ENCODE results near the gene NXPH2.
"Not testable (repeated sequence)": the region's sequence is repeated elsewhere in the genome, so short reads cannot be mapped to it uniquely, and the experiment has no call there.

Gene NXPH2

GRCh38 chr2:138752197-138752956, 27.8 kb downstream of the NXPH2 start:
- no peak for DNase-seq (ENCODE audit: low read depth)

- DNase-seq (ENCODE audit: low read depth): no peak
Observed at GRCh38 chr2:138744713-138745112, 35.5 kb downstream of the NXPH2 start.

GRCh38 chr2:138742441-138743057, 37.6 kb downstream of the NXPH2 start:
- no peak for DNase-seq (ENCODE audit: low read depth)

GRCh38 chr2:138741851-138742250, 38.3 kb downstream of the NXPH2 start:
- no peak for DNase-seq (ENCODE audit: low read depth)

GRCh38 chr2:138737009-138737554, 43.1 kb downstream of the NXPH2 start:
- DNase-seq (ENCODE audit: low read depth): not testable (repeated sequence)

GRCh38 chr2:138732651-138733050, 47.5 kb downstream of the NXPH2 start:
- DNase-seq (ENCODE audit: low read depth): no peak

GRCh38 chr2:138730497-138731030, 49.6 kb downstream of the NXPH2 start:
- DNase-seq (ENCODE audit: low read depth): no peak

- no peak for DNase-seq (ENCODE audit: low read depth)
Observed at GRCh38 chr2:138727956-138728355, 52.2 kb downstream of the NXPH2 start.

- DNase-seq (ENCODE audit: low read depth): no peak
Observed at GRCh38 chr2:138726681-138727080, 53.5 kb downstream of the NXPH2 start.

GRCh38 chr2:138724729-138725459, 55.3 kb downstream of the NXPH2 start:
- DNase-seq (ENCODE audit: low read depth): no peak

GRCh38 chr2:138724327-138724726, 55.9 kb downstream of the NXPH2 start:
- DNase-seq (ENCODE audit: low read depth): no peak

GRCh38 chr2:138723196-138723987, 56.8 kb downstream of the NXPH2 start:
- DNase-seq (ENCODE audit: low read depth): no peak

GRCh38 chr2:138722316-138722715, 57.9 kb downstream of the NXPH2 start:
- no peak for DNase-seq (ENCODE audit: low read depth)

GRCh38 chr2:138720035-138720838, 60.0 kb downstream of the NXPH2 start:
- DNase-seq (ENCODE audit: low read depth): no peak

GRCh38 chr2:138718405-138718804, 61.8 kb downstream of the NXPH2 start:
- DNase-seq (ENCODE audit: low read depth): no peak

- DNase-seq (ENCODE audit: low read depth): no peak
Observed at GRCh38 chr2:138716183-138716582, 64.0 kb downstream of the NXPH2 start.

- no peak for DNase-seq (ENCODE audit: low read depth)
Observed at GRCh38 chr2:138713504-138713903, 66.7 kb downstream of the NXPH2 start.

GRCh38 chr2:138713069-138713496, 67.1 kb downstream of the NXPH2 start:
- DNase-seq (ENCODE audit: low read depth): no peak

- DNase-seq (ENCODE audit: low read depth): no peak
Observed at GRCh38 chr2:138712212-138712979, 67.8 kb downstream of the NXPH2 start.

- no peak for DNase-seq (ENCODE audit: low read depth)
Observed at GRCh38 chr2:138711812-138712211, 68.4 kb downstream of the NXPH2 start.

Measured in stimulated activated CD4-positive, alpha-beta T cell treated with anti-CD3 and anti-CD28 coated beads, Interleukin-2, amount 100 ng/mL, for 4 hours (primary cell).